PFSK-1 (cell line): Measurements from ENCODE around the gene TMEM184B.

ENCODE experiments used
- POLR2AphosphoS5 ChIP-seq: IDR thresholded peaks from 2 replicates; pipeline ENCODE4 v1.6.1; 2012; ENCODE audit warnings: low read depth, mild to moderate bottlenecking, control low read depth, low read length, moderate library complexity
- REST ChIP-seq, 2 experiments: IDR thresholded peaks; 2 replicates each; pipeline versions ENCODE4 v1.6.1 to v1.8.0; 2011 to 2012; ENCODE audit warnings: low read depth in 2 of 2, low read length in 2 of 2, control low read depth in 1 of 2, inconsistent platforms in 1 of 2, mild to moderate bottlenecking in 1 of 2, moderate library complexity in 1 of 2; ENCODE audit not compliant: insufficient read depth in 1 of 2
- SIN3A ChIP-seq: IDR thresholded peaks from 2 replicates; pipeline ENCODE4 v1.6.1; 2012; ENCODE audit warnings: mild to moderate bottlenecking, low read length, moderate library complexity, borderline replicate concordance; ENCODE audit not compliant: insufficient read depth

DNA sequence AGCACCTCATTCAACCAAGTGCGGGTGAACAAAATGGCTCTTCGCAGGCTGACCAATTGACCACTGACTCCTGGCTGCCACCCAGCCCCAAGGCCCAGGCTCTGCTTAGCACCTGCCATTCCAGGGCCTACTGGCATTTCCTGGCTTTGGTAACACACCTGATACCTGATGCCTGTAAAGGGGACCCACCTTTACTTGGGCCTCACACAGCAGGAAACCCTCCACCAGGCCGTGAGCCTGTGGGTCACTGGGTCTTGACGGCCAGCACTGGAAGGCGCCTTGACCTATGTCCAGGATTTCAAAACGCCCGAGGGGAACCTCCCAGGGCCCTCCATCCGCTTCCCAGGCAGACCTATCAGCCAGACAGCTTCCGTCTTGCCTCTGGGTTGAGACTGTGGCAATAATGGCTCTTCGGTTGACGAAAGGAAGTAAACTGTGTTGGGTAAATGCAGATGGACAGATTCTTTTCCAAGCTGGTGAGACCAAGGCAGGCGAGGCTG lies 16.8 kb upstream of the TMEM184B start:
- TF ChIP-seq SIN3A (no peak), POLR2AphosphoS5 (peak; percentile 33), REST (IDR thresholded peaks at IDR 0.05; ENCODE audit: insufficient read depth in 1 of 2, low read depth in 2 of 2, low read length in 2 of 2) (no peak)
